H9 (cell line): ENCODE data around the gene TRIB2. TPM values are rescaled to one million over a fixed set of nuclear protein-coding genes. Genes with fewer than 3 reads are reported as not detected.

ENCODE experiments used
- DNase-seq: peaks from one replicate; pipeline ENCODE4 v3.0.0-alpha.2; 2017
- H2AFZ ChIP-seq: one replicate; pipeline ENCODE4 v1.6.1; 2013; ENCODE audit warnings: mild to moderate bottlenecking, low read length, control low read depth, moderate library complexity
- H2AK5ac ChIP-seq: 2 replicates; pipeline ENCODE4 v1.6.1; 2013; ENCODE audit warnings: low read length, control low read depth, mixed read lengths; ENCODE audit not compliant: insufficient read length
- H2BK120ac ChIP-seq: one replicate; pipeline ENCODE4 v1.6.1; 2013; ENCODE audit warnings: low read depth, mild to moderate bottlenecking, low read length, control low read depth, inconsistent platforms; ENCODE audit not compliant: poor library complexity, severe bottlenecking
- H2BK12ac ChIP-seq: 2 replicates; pipeline ENCODE4 v1.6.1; 2013; ENCODE audit warnings: low read length, control low read depth, mixed read lengths, low read depth; ENCODE audit not compliant: insufficient read length
- H2BK15ac ChIP-seq: 2 replicates; pipeline ENCODE4 v1.6.1; 2013; ENCODE audit warnings: low read depth, low read length, control low read depth
- H2BK20ac ChIP-seq: one replicate; pipeline ENCODE4 v1.6.1; 2013; ENCODE audit warnings: low read depth, mild to moderate bottlenecking, low read length, control low read depth, inconsistent platforms; ENCODE audit not compliant: poor library complexity, severe bottlenecking
- H2BK5ac ChIP-seq: 2 replicates; pipeline ENCODE4 v1.6.1; 2013; ENCODE audit warnings: low read length, control low read depth, mixed read lengths; ENCODE audit not compliant: insufficient read length
- H3K14ac ChIP-seq: 2 replicates; pipeline ENCODE4 v1.6.1; 2013; ENCODE audit warnings: low read length, control low read depth; ENCODE audit not compliant: insufficient read depth
- H3K18ac ChIP-seq: 2 replicates; pipeline ENCODE4 v1.6.1; 2013; ENCODE audit warnings: low read depth, mild to moderate bottlenecking, mixed read lengths, low read length, control low read depth; ENCODE audit not compliant: insufficient read length
- H3K23ac ChIP-seq: 2 replicates; pipeline ENCODE4 v1.6.1; 2013; ENCODE audit warnings: low read length, control low read depth, mixed read lengths, low read depth; ENCODE audit not compliant: insufficient read length
- H3K23me2 ChIP-seq: 2 replicates; pipeline ENCODE4 v1.6.1; 2013; ENCODE audit warnings: low read depth, mild to moderate bottlenecking, mixed read lengths, low read length, control low read depth; ENCODE audit not compliant: insufficient read length, poor library complexity, severe bottlenecking
- H3K27ac ChIP-seq: 2 replicates; pipeline ENCODE4 v1.5.1; 2013; ENCODE audit warnings: low read length, control low read depth, mixed read lengths, low read depth; ENCODE audit not compliant: insufficient read length
- H3K27me3 ChIP-seq: 2 replicates; pipeline ENCODE4 v1.6.1; 2013; ENCODE audit warnings: low read length, control low read depth, inconsistent platforms; ENCODE audit not compliant: insufficient read depth
- H3K4ac ChIP-seq: 2 replicates; pipeline ENCODE4 v1.6.1; 2013; ENCODE audit warnings: low read depth, mild to moderate bottlenecking, control low read depth, inconsistent platforms, low read length, moderate library complexity
- H3K4me1 ChIP-seq: 2 replicates; pipeline ENCODE4 v1.6.1; 2013; ENCODE audit warnings: low read length, control low read depth, inconsistent platforms; ENCODE audit not compliant: insufficient read depth
- H3K4me2 ChIP-seq: 2 replicates; pipeline ENCODE4 v1.6.1; 2013; ENCODE audit warnings: low read length, control low read depth, mixed read lengths; ENCODE audit not compliant: insufficient read length, insufficient read depth
- H3K56ac ChIP-seq: 2 replicates; pipeline ENCODE4 v1.6.1; 2013; ENCODE audit warnings: low read depth, mild to moderate bottlenecking, mixed read lengths, low read length, control low read depth; ENCODE audit not compliant: insufficient read length
- H3K79me1 ChIP-seq: 2 replicates; pipeline ENCODE4 v1.6.1; 2013; ENCODE audit warnings: low read depth, mild to moderate bottlenecking, moderate library complexity, low read length, control low read depth, inconsistent platforms; ENCODE audit not compliant: insufficient read depth, poor library complexity, severe bottlenecking
- H3K79me2 ChIP-seq: 2 replicates; pipeline ENCODE4 v1.6.1; 2013; ENCODE audit warnings: low read length, control low read depth, inconsistent platforms; ENCODE audit not compliant: insufficient read depth
- H3K9ac ChIP-seq: 2 replicates; pipeline ENCODE4 v1.6.1; 2013; ENCODE audit warnings: low read length, control low read depth, mixed read lengths; ENCODE audit not compliant: insufficient read length; ENCODE audit errors: extremely low read depth
- H3K9me3 ChIP-seq: one replicate; pipeline ENCODE4 v1.6.1; 2013; ENCODE audit warnings: low read depth, low read length, inconsistent platforms; ENCODE audit not compliant: control insufficient read depth
- H3T11ph ChIP-seq: one replicate; pipeline ENCODE4 v1.6.1; 2013; ENCODE audit warnings: mild to moderate bottlenecking, low read length, control low read depth, inconsistent platforms
- H4K20me1 ChIP-seq: one replicate; pipeline ENCODE4 v1.6.1; 2013; ENCODE audit not compliant: control insufficient read depth, insufficient read length, insufficient read depth
- H4K5ac ChIP-seq: 2 replicates; pipeline ENCODE4 v1.6.1; 2013; ENCODE audit warnings: low read depth, mild to moderate bottlenecking, mixed read lengths, low read length, control low read depth; ENCODE audit not compliant: insufficient read length
- H4K8ac ChIP-seq: replicated peaks from 2 replicates; pipeline ENCODE4 v1.6.1; 2013; ENCODE audit warnings: low read length, control low read depth, mixed read lengths, low read depth; ENCODE audit not compliant: insufficient read length
- H4K91ac ChIP-seq: 2 replicates; pipeline ENCODE4 v1.6.1; 2013; ENCODE audit warnings: low read depth, mild to moderate bottlenecking, moderate library complexity, mixed read lengths, low read length, control low read depth; ENCODE audit not compliant: insufficient read length
- H3K27ac Mint-ChIP-seq, 3 experiments: 2 replicates in 2 of 3; 3 replicates in 1 of 3; pipeline ENCODE4 v1.8.0; 2020 to 2021; ENCODE audit warnings: mixed read lengths in 3 of 3, mild to moderate bottlenecking in 1 of 3, moderate library complexity in 1 of 3
- H3K27me3 Mint-ChIP-seq: 2 replicates; pipeline ENCODE4 v1.8.0; 2021; ENCODE audit warnings: low read depth, mild to moderate bottlenecking, moderate library complexity, mixed read lengths
- H3K36me3 Mint-ChIP-seq, 3 experiments: 2 replicates in 2 of 3; 3 replicates in 1 of 3; pipeline ENCODE4 v1.8.0; 2020 to 2021; ENCODE audit warnings: low read depth in 3 of 3, mixed read lengths in 3 of 3; ENCODE audit not compliant: insufficient read depth in 1 of 3
- H3K4me1 Mint-ChIP-seq, 2 experiments: 2 replicates each; pipeline ENCODE4 v1.8.0; 2020; ENCODE audit warnings: mixed read lengths in 2 of 2
- H3K4me3 Mint-ChIP-seq, 2 experiments: 2 replicates in 1 of 2; 3 replicates in 1 of 2; pipeline ENCODE4 v1.8.0; 2020 to 2021; ENCODE audit warnings: mild to moderate bottlenecking in 2 of 2, mixed read lengths in 2 of 2, moderate library complexity in 1 of 2
- H3K9me3 Mint-ChIP-seq, 2 experiments: 2 replicates in 1 of 2; 3 replicates in 1 of 2; pipeline ENCODE4 v1.8.0; 2020; ENCODE audit warnings: mild to moderate bottlenecking in 2 of 2, mixed read lengths in 2 of 2, moderate library complexity in 1 of 2
- total RNA-seq: library from RNA; stranded (reverse); gene quantifications from 2 replicates; pipeline ENCODE4 v1.2.1, GENCODE V29; 2021
- TF ChIP-seq, protein P1 (sequence below): fragments of 200-600 bp; sonication (generic); conservative IDR thresholded peaks from 3 replicates; pipeline ENCODE4 v1.8.0; 2021; ENCODE audit warnings: antibody characterized with exemption, mild to moderate bottlenecking

The TRIB2 gene
- total RNA-seq, 1 experiment from 2014 or later, result 41.9 TPM

GRCh38 chr2:12781329-12781728 is 64.6 kb downstream of the TRIB2 start:
- H4K91ac ChIP-seq, result no peak overlapping the region
- no peaks in the 10 kb centered on the region for H3K23me2 ChIP-seq
- no peak overlapping the region for H3K23ac ChIP-seq
- no peaks in the 10 kb centered on the region for H4K20me1 ChIP-seq
- no peak overlapping the region for H2BK15ac ChIP-seq
- no peak overlapping the region for H3K56ac ChIP-seq
- Mint-ChIP-seq H3K36me3 (peaks cover 0 to 2% (median 0%) of the 10 kb centered on the region in 3 experiments; a peak in 3 of 7 replicates), H3K4me3 (no peak overlapping the region), H3K27ac (no peak overlapping the region), H3K4me1 (peaks cover 5 to 6% of the 10 kb centered on the region in 2 experiments; a peak in 2 of 4 replicates), H3K27me3 (peaks cover 25% of the 10 kb centered on the region), H3K9me3 (peaks cover 0 to 12% of the 10 kb centered on the region in 2 experiments; a peak in 4 of 5 replicates)
- H4K5ac ChIP-seq, result no peak overlapping the region
- H3K79me2 ChIP-seq, result no peaks in the 10 kb centered on the region
- no peaks in the 10 kb centered on the region for H3K9me3 ChIP-seq
- no peaks in the 10 kb centered on the region for H3K4me1 ChIP-seq
- H3K4ac ChIP-seq, result no peak overlapping the region
- peaks cover 4% of the 10 kb centered on the region; the same call in 1 of the 2 replicates for H3K27me3 ChIP-seq
- H2BK5ac ChIP-seq, result no peak overlapping the region
- no peak overlapping the region for H2BK12ac ChIP-seq
- DNase-seq, result no peak
- TF ChIP-seq, protein P1, sequence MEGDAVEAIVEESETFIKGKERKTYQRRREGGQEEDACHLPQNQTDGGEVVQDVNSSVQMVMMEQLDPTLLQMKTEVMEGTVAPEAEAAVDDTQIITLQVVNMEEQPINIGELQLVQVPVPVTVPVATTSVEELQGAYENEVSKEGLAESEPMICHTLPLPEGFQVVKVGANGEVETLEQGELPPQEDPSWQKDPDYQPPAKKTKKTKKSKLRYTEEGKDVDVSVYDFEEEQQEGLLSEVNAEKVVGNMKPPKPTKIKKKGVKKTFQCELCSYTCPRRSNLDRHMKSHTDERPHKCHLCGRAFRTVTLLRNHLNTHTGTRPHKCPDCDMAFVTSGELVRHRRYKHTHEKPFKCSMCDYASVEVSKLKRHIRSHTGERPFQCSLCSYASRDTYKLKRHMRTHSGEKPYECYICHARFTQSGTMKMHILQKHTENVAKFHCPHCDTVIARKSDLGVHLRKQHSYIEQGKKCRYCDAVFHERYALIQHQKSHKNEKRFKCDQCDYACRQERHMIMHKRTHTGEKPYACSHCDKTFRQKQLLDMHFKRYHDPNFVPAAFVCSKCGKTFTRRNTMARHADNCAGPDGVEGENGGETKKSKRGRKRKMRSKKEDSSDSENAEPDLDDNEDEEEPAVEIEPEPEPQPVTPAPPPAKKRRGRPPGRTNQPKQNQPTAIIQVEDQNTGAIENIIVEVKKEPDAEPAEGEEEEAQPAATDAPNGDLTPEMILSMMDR, result no peak
- no peak overlapping the region for H2BK20ac ChIP-seq
- H3K4me2 ChIP-seq, result no peak overlapping the region
- H4K8ac ChIP-seq, result no peak overlapping the region
- H3K27ac ChIP-seq, result no peak overlapping the region
- no peaks in the 10 kb centered on the region for H3K79me1 ChIP-seq
- no peak overlapping the region for H3T11ph ChIP-seq
- no peak overlapping the region for H3K14ac ChIP-seq
- no peak overlapping the region for H3K9ac ChIP-seq
- no peak overlapping the region for H3K18ac ChIP-seq
- H2AK5ac ChIP-seq, result no peak overlapping the region
- H2AFZ ChIP-seq, result no peak overlapping the region
- no peak overlapping the region for H2BK120ac ChIP-seq
